GM10248 (cell line): ENCODE data around the gene PIWIL1.

Experiments used
- CTCF ChIA-PET: fragments of 300-600 bp; sonication (Branson Sonifier 250); formaldehyde crosslinking; extraction: SDS; loops from one replicate; lab custom pipeline; 2021; ENCODE audit warnings: antibody characterized with exemption; lab: Yijun Ruan, JAX
- POLR2A ChIA-PET: fragments of 350-650 bp; sonication (Branson Sonifier 250); formaldehyde crosslinking; extraction: SDS; loops from one replicate; lab custom pipeline; 2020; ENCODE audit warnings: antibody characterized with exemption; lab: Yijun Ruan, JAX
- DNase-seq: peaks from one replicate; pipeline ENCODE4 v3.0.0; 2012; ENCODE audit errors: extremely low spot score
- TF ChIP-seq, protein P1 (sequence below): IDR thresholded peaks from 2 replicates; pipeline ENCODE4 v1.5.1; 2012; ENCODE audit warnings: mild to moderate bottlenecking, low read depth; ENCODE audit errors: extremely low read depth, missing control alignments, control extremely low read depth

The PIWIL1 gene

DNA sequence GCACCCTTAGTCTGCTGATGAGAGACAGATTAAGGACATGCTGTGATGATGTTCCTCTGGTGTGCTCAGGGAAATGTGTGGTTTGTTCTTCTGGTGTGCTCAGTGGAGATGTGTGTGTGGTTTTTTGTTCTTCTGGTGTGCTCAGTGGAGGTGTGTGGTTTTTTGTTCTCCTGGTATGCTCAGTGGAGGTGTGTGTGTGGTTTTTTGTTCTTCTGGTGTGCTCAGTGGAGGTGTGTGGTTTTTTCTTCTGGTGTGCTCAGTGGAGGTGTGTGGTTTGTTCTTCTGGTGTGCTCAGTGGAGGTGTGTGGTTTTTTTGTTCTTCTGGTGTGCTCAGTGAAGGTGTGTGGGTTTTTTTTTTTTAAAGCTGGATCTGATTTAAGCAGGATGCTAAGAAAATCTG, 15.4 kb downstream of the PIWIL1 start:
- ChIA-PET CTCF (no interaction called here), POLR2A (no interaction called here)
- DNase-seq = no peak
- TF ChIP-seq, protein P1, sequence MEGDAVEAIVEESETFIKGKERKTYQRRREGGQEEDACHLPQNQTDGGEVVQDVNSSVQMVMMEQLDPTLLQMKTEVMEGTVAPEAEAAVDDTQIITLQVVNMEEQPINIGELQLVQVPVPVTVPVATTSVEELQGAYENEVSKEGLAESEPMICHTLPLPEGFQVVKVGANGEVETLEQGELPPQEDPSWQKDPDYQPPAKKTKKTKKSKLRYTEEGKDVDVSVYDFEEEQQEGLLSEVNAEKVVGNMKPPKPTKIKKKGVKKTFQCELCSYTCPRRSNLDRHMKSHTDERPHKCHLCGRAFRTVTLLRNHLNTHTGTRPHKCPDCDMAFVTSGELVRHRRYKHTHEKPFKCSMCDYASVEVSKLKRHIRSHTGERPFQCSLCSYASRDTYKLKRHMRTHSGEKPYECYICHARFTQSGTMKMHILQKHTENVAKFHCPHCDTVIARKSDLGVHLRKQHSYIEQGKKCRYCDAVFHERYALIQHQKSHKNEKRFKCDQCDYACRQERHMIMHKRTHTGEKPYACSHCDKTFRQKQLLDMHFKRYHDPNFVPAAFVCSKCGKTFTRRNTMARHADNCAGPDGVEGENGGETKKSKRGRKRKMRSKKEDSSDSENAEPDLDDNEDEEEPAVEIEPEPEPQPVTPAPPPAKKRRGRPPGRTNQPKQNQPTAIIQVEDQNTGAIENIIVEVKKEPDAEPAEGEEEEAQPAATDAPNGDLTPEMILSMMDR = no peak

DNA sequence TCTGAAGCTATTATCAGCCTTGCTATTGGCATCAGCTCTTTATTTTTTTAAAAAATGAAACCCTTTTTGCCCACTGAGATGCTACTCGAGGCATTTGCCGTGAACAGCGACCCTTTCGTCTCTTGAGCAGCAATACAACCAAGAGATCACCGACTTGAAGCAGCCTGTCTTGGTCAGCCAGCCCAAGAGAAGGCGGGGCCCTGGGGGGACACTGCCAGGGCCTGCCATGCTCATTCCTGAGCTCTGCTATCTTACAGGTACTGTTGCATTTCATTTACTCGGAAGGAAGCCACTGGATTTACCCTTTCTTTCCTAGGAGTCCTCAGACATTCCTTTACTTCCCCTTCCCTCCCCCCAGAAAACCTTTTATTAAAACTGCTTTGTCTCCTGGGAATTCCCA, 16.7 kb downstream of the PIWIL1 start:
- ChIA-PET CTCF (no interaction called here), POLR2A (no interaction called here)
- TF ChIP-seq, protein P1 = no peak
- DNase-seq = no peak

DNA sequence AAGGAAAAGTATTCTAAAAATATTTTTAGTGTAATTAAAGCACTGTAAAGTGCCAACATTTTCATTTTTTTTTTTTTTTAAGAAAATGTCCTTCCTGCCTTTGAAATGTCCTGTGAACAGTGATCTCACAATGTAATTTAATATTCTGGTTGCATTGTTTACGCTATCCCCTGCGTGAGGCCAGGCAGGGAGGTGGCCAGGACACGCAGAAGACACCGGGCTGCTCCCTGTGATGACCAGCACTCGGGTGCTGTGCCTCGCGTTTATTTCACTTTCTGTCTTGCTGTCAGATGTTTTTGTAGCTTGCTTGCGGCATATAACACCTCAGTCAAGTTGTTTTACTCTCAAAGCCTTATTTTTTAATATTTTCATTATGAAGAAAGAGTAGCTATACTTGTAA, 18.5 kb downstream of the PIWIL1 start:
- no peak for DNase-seq
- POLR2A ChIA-PET = no interaction called here
- CTCF ChIA-PET = no interaction called here
- TF ChIP-seq, protein P1 = no peak

DNA sequence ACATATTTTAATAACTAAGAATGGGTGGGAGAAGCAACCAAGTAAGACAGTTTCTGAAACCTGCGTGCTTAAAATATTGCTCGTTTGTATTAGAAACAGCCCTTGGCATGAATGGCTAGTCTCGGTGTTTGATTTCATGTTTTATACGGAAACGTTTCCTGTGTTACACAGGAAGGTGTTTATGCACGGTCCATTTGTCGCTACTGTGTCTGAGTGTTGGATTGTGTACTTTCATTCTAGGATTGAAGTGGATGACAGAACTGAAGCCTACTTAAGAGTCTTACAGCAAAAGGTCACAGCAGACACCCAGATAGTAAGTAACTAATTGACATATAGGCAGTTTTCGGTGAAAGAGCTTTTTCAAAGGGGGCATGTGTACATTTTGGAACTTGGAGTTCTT, 19.6 kb downstream of the PIWIL1 start:
- CTCF ChIA-PET = no interaction called here
- no peak for DNase-seq
- POLR2A ChIA-PET = no interaction called here
- TF ChIP-seq, protein P1 = no peak

DNA sequence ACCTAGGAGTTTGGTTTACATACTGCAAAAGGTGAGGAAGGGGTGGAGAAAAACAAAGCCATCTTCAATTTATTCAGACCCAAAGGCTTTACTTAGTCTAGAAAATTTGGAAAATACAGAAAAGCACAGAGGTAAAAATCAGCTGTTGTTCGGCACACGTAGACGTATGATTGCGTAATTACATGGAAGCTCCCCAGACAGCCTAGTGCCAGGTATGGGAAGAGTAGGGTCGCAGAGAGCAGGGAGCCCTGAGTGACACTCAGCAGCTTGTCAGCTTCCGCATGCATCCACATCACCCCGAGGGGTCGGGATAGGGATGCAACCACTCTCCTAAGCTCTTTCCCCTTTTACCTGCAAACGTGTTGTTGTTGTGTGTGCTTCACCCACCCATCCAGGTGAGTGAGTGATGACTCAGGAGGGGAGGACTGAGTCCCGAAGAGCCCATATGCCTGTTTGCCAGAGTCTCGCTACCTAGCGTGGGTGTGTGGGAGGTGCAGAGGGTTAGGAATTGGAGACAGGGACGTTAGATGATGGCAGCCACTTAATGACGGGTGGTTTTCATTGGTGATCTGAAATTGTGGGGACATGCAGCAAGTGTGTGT, 20.1 kb downstream of the PIWIL1 start:
- TF ChIP-seq, protein P1 = no peak
- no peak for DNase-seq
- ChIA-PET CTCF (no interaction called here), POLR2A (no interaction called here)

DNA sequence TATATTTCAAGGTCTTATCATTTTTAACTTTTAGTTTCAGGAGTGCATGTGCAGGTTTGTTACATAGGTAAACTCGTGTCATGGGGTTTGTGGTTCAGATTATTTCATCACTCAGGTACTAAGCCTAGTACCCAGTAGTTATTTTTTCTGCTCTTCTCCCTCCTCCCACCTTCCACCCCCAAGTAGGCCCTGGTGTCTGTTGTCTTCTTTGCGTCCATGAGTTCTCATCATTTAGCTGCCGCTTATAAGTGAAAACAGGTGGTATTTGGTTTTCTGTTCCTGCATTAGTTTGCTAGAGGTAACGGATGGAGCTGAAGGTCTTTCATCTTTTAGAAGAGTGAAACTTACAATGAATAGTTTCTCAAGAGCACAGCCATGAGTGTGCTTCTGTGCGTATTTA, 24.4 kb downstream of the PIWIL1 start:
- ChIA-PET POLR2A (no interaction called here), CTCF (interaction anchor here (1.7 kb wide), 1 partner anchor 11 kb away, joined by 6 read pairs; no protein-coding TSS in a partner anchor)
- DNase-seq = no peak
- TF ChIP-seq, protein P1 = no peak
